GM19397 (cell line): ENCODE data around the gene SNORC.

Experiments
- ATAC-seq: cut with Tn5 transposase; IDR thresholded peaks from one replicate; pipeline ENCODE4 v1.9.1; 2021; ENCODE audit warnings: mild to moderate bottlenecking, moderate library complexity; ENCODE audit not compliant: unreplicated experiment

Gene SNORC

DNA sequence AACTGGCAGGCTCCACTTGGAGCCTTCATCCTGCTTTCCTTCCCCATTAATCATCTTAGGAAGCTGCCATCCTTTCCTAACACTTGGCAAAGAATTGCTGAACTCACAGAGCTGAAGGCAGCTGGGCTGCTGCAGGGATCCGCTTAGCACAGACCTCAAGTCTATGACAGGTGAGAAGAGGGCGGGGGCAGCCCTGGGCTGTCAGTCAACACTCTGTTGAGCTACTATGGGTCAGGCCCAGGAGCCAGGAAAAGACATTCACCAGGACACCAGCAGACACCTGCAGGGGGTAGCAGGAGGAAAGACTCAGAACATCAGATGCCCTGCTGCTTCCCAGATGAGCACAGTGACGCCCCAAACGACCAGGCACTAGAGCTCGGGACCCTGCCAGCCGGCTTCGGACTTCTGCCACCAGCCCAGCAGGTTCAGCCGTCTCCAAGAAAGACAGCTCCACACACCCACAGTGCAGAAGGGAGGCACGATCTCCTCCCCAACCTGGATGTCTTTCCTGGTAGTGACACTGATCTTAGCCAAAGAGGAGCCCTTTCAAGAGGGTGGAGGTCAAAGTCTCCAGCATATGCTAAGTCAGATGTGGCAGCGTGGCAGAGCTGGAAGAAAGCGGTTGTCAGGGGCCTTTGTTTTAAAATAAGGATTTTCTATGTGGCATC, 55.2 kb downstream of the SNORC start:
- no peak for ATAC-seq

- ATAC-seq, result no peak
Measured at GRCh38 chr2:232925821-232926156, 55.7 kb downstream of the SNORC start.

- ATAC-seq, result no peak
Measured at GRCh38 chr2:232926431-232926939, 56.4 kb downstream of the SNORC start.

- ATAC-seq, result no peak
Measured at GRCh38 chr2:232927032-232927792, 57.1 kb downstream of the SNORC start.

DNA sequence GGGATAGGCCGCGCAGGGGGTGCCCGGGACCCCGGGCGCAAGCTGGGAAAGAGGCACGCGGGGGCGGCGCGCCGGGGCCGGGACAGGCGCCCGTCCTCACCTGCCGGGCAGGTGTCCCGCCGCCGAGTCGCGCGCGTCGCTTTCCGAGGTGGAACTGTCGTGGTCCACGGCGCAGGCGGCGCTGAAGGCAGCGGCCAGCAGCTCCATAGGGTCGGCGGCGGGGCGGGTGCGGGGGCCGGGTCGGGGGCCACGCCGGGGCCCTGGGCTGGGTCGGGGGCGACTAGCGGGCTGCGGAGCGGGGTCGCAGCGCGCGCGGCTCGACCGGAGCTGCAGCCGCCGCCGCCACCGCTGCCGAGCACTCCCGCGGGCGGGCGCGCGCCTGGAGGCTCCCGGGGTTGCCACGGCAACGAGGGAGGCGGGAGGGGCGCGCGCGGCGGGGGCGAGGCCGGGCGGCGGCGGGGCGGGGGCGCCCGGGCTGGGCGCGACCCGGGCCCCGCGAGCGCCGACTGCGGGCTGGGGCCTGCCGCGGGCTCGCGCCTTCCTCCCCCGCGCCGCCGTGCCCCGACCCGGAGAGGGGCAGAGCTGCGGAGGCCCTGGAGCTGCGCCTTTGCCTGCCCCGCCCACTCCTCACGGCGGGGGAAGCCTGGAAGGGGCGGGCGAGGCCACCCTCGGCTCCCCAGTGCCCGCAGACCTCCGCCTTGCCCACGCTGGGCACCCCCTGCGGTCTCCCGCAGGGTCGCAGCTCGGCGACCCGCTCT, 57.9 kb downstream of the SNORC start:
- ATAC-seq, result no peak
